GM23338 (cell line): ENCODE results near the gene NUMBL.

Experiments
- CREB1 ChIP-seq: fragments of 250-450 bp; sonication (Bioruptor Pico); IDR thresholded peaks from 2 replicates; pipeline ENCODE4 v1.5.0; 2020; ENCODE audit warnings: low read depth, mild to moderate bottlenecking, moderate library complexity
- EZH2 ChIP-seq: fragments of 200-600 bp; sonication (generic); IDR thresholded peaks from one replicate; pipeline ENCODE4 v1.8.0; 2017; ENCODE audit warnings: antibody characterized with exemption, mild to moderate bottlenecking, low read depth; ENCODE audit not compliant: unreplicated experiment
- EZH2phosphoT487 ChIP-seq: fragments of 200-600 bp; sonication (generic); IDR thresholded peaks from one replicate; pipeline ENCODE4 v1.8.1; 2018; ENCODE audit warnings: antibody characterized with exemption; ENCODE audit not compliant: unreplicated experiment
- JUNB ChIP-seq: IDR thresholded peaks from one replicate; pipeline ENCODE4 v1.6.1; 2016; ENCODE audit warnings: antibody characterized with exemption; ENCODE audit not compliant: unreplicated experiment
- NANOG ChIP-seq: IDR thresholded peaks from 2 replicates; pipeline ENCODE4 v1.6.1; 2016; ENCODE audit warnings: antibody characterized with exemption, borderline replicate concordance
- POLR2AphosphoS5 ChIP-seq: IDR thresholded peaks from 2 replicates; pipeline ENCODE4 v1.6.1; 2016; ENCODE audit warnings: antibody characterized with exemption, low read depth
- ZNF114 ChIP-seq: fragments of 250-450 bp; sonication (Bioruptor Pico); IDR thresholded peaks from 2 replicates; pipeline ENCODE4 v1.5.0; 2020; ENCODE audit warnings: mild to moderate bottlenecking, moderate library complexity
- ZNF331 ChIP-seq: fragments of 250-450 bp; sonication (Bioruptor Pico); IDR thresholded peaks from 2 replicates; pipeline ENCODE4 v1.5.0; 2020; ENCODE audit warnings: low read depth, mild to moderate bottlenecking, moderate library complexity
- TF ChIP-seq, protein P1 (sequence below), 2 experiments: fragments of 200-600 bp in 1 of 2; sonication (generic) in 1 of 2; conservative IDR thresholded peaks; 2 replicates each; pipeline versions ENCODE4 v1.5.1 to v1.6.1; 2016 to 2017; ENCODE audit warnings: antibody characterized with exemption in 2 of 2, low read depth in 2 of 2, mild to moderate bottlenecking in 2 of 2, moderate library complexity in 1 of 2
- TF ChIP-seq, protein P2 (sequence below): IDR thresholded peaks from 2 replicates; pipeline ENCODE4 v1.6.1; 2016; ENCODE audit warnings: antibody characterized with exemption
- TF ChIP-seq, protein P3 (sequence below): IDR thresholded peaks from one replicate; pipeline ENCODE4 v1.6.1; 2018; ENCODE audit warnings: antibody characterized with exemption; ENCODE audit not compliant: unreplicated experiment
- TF ChIP-seq, protein P4 (sequence below): fragments of 250-450 bp; sonication (Bioruptor Pico); IDR thresholded peaks from 2 replicates; pipeline ENCODE4 v1.5.0; 2020; ENCODE audit warnings: mild to moderate bottlenecking, moderate library complexity

DNA sequence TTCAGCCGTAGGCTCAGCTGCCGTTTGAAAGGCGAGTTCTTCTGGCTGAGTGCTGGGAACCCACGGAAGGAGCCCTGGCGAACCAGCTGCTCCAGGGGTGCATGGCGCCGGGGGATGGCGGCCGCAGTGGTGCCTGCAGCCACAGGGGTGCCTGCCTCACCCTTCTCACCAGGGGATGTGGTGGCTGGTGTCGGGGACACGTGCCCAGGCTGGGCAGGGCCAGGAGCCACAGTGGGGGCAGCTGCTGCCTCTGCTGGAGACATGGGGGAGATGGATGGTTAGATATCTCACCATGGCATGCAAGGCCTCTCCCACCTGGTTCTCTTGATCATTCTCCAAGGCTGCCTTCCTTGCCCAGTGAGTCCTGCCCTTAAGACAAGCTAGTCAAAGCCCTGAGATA is 17.1 kb downstream of the NUMBL start:
- TF ChIP-seq, protein P1, sequence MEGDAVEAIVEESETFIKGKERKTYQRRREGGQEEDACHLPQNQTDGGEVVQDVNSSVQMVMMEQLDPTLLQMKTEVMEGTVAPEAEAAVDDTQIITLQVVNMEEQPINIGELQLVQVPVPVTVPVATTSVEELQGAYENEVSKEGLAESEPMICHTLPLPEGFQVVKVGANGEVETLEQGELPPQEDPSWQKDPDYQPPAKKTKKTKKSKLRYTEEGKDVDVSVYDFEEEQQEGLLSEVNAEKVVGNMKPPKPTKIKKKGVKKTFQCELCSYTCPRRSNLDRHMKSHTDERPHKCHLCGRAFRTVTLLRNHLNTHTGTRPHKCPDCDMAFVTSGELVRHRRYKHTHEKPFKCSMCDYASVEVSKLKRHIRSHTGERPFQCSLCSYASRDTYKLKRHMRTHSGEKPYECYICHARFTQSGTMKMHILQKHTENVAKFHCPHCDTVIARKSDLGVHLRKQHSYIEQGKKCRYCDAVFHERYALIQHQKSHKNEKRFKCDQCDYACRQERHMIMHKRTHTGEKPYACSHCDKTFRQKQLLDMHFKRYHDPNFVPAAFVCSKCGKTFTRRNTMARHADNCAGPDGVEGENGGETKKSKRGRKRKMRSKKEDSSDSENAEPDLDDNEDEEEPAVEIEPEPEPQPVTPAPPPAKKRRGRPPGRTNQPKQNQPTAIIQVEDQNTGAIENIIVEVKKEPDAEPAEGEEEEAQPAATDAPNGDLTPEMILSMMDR (conservative IDR thresholded peaks at IDR 0.05; ENCODE audit: low read depth in 2 of 2) = no peak
- TF ChIP-seq, protein P2, sequence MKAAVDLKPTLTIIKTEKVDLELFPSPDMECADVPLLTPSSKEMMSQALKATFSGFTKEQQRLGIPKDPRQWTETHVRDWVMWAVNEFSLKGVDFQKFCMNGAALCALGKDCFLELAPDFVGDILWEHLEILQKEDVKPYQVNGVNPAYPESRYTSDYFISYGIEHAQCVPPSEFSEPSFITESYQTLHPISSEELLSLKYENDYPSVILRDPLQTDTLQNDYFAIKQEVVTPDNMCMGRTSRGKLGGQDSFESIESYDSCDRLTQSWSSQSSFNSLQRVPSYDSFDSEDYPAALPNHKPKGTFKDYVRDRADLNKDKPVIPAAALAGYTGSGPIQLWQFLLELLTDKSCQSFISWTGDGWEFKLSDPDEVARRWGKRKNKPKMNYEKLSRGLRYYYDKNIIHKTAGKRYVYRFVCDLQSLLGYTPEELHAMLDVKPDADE = no peak
- no peak for TF ChIP-seq POLR2AphosphoS5
- TF ChIP-seq EZH2phosphoT487 = no peak
- TF ChIP-seq, protein P3, sequence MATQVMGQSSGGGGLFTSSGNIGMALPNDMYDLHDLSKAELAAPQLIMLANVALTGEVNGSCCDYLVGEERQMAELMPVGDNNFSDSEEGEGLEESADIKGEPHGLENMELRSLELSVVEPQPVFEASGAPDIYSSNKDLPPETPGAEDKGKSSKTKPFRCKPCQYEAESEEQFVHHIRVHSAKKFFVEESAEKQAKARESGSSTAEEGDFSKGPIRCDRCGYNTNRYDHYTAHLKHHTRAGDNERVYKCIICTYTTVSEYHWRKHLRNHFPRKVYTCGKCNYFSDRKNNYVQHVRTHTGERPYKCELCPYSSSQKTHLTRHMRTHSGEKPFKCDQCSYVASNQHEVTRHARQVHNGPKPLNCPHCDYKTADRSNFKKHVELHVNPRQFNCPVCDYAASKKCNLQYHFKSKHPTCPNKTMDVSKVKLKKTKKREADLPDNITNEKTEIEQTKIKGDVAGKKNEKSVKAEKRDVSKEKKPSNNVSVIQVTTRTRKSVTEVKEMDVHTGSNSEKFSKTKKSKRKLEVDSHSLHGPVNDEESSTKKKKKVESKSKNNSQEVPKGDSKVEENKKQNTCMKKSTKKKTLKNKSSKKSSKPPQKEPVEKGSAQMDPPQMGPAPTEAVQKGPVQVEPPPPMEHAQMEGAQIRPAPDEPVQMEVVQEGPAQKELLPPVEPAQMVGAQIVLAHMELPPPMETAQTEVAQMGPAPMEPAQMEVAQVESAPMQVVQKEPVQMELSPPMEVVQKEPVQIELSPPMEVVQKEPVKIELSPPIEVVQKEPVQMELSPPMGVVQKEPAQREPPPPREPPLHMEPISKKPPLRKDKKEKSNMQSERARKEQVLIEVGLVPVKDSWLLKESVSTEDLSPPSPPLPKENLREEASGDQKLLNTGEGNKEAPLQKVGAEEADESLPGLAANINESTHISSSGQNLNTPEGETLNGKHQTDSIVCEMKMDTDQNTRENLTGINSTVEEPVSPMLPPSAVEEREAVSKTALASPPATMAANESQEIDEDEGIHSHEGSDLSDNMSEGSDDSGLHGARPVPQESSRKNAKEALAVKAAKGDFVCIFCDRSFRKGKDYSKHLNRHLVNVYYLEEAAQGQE = no peak
- TF ChIP-seq NANOG = no peak
- TF ChIP-seq ZNF331 (CRISPR knock-in tag) = no peak
- no peak for TF ChIP-seq EZH2
- TF ChIP-seq CREB1 (CRISPR knock-in tag) = no peak
- TF ChIP-seq ZNF114 = no peak
- TF ChIP-seq, protein P4, sequence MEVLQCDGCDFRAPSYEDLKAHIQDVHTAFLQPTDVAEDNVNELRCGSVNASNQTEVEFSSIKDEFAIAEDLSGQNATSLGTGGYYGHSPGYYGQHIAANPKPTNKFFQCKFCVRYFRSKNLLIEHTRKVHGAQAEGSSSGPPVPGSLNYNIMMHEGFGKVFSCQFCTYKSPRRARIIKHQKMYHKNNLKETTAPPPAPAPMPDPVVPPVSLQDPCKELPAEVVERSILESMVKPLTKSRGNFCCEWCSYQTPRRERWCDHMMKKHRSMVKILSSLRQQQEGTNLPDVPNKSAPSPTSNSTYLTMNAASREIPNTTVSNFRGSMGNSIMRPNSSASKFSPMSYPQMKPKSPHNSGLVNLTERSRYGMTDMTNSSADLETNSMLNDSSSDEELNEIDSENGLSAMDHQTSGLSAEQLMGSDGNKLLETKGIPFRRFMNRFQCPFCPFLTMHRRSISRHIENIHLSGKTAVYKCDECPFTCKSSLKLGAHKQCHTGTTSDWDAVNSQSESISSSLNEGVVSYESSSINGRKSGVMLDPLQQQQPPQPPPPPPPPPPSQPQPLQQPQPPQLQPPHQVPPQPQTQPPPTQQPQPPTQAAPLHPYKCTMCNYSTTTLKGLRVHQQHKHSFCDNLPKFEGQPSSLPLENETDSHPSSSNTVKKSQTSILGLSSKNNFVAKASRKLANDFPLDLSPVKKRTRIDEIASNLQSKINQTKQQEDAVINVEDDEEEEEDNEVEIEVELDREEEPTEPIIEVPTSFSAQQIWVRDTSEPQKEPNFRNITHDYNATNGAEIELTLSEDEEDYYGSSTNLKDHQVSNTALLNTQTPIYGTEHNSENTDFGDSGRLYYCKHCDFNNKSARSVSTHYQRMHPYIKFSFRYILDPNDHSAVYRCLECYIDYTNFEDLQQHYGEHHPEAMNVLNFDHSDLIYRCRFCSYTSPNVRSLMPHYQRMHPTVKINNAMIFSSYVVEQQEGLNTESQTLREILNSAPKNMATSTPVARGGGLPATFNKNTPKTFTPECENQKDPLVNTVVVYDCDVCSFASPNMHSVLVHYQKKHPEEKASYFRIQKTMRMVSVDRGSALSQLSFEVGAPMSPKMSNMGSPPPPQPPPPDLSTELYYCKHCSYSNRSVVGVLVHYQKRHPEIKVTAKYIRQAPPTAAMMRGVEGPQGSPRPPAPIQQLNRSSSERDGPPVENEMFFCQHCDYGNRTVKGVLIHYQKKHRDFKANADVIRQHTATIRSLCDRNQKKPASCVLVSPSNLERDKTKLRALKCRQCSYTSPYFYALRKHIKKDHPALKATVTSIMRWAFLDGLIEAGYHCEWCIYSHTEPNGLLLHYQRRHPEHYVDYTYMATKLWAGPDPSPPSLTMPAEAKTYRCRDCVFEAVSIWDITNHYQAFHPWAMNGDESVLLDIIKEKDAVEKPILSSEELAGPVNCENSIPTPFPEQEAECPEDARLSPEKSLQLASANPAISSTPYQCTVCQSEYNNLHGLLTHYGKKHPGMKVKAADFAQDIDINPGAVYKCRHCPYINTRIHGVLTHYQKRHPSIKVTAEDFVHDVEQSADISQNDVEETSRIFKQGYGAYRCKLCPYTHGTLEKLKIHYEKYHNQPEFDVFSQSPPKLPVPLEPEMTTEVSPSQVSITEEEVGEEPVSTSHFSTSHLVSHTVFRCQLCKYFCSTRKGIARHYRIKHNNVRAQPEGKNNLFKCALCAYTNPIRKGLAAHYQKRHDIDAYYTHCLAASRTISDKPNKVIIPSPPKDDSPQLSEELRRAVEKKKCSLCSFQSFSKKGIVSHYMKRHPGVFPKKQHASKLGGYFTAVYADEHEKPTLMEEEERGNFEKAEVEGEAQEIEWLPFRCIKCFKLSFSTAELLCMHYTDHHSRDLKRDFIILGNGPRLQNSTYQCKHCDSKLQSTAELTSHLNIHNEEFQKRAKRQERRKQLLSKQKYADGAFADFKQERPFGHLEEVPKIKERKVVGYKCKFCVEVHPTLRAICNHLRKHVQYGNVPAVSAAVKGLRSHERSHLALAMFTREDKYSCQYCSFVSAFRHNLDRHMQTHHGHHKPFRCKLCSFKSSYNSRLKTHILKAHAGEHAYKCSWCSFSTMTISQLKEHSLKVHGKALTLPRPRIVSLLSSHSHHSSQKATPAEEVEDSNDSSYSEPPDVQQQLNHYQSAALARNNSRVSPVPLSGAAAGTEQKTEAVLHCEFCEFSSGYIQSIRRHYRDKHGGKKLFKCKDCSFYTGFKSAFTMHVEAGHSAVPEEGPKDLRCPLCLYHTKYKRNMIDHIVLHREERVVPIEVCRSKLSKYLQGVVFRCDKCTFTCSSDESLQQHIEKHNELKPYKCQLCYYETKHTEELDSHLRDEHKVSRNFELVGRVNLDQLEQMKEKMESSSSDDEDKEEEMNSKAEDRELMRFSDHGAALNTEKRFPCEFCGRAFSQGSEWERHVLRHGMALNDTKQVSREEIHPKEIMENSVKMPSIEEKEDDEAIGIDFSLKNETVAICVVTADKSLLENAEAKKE = no peak
- TF ChIP-seq JUNB = no peak
